Tibial artery (tissue), 4 donors: ENCODE results near the gene NLRP7.

Experiments used
- DNase-seq, 2 donors: peaks; one replicate each; pipeline ENCODE4 v3.0.0-alpha.2; 2019
- H3K27ac ChIP-seq, 2 donors: fragments of 200-600 bp; sonication (generic) in 1 of 2; 1 replicate in 1 of 2; 2 replicates in 1 of 2; pipeline ENCODE4 v1.5.1; 2018 to 2019; ENCODE audit warnings: mild to moderate bottlenecking in 1 of 2
- H3K27me3 ChIP-seq, 2 donors: fragments of 200-600 bp; sonication (generic) in 1 of 2; one replicate each; pipeline versions ENCODE4 v1.5.1 to v1.6.0; 2016 to 2019
- H3K36me3 ChIP-seq, 3 donors: fragments of 200-600 bp; sonication (generic) in 2 of 3; one replicate each; pipeline ENCODE4 v1.5.1; 2016 to 2019; ENCODE audit warnings: mild to moderate bottlenecking in 2 of 3
- H3K4me1 ChIP-seq, 4 donors: fragments of 200-600 bp; sonication (generic) in 2 of 4; 1 replicate in 3 of 4; 2 replicates in 1 of 4; pipeline ENCODE4 v1.5.1; 2016 to 2019
- H3K4me3 ChIP-seq, 2 donors: fragments of 200-600 bp; sonication (generic) in 1 of 2; 1 replicate in 1 of 2; 2 replicates in 1 of 2; pipeline ENCODE4 v1.5.1; 2018 to 2019; ENCODE audit warnings: mild to moderate bottlenecking in 2 of 2
- H3K9me3 ChIP-seq, 3 donors: fragments of 200-600 bp; sonication (generic) in 1 of 3; one replicate each; pipeline ENCODE4 v1.5.1; 2016 to 2019
- intact Hi-C: fragments of 100-400 bp; cut with DNase I; formaldehyde crosslinking; loops from one replicate; pipeline ENCODE4 v1.15.0; 2023; ENCODE audit warnings: low total_unique reads
- TF ChIP-seq, protein P1 (sequence below), 2 experiments: fragments of 200-600 bp in 1 of 2; fragments of 450-650 bp in 1 of 2; IDR thresholded peaks; one replicate each; pipeline ENCODE4 v1.5.1; 2017 to 2019; ENCODE audit warnings: antibody characterized with exemption in 2 of 2, mild to moderate bottlenecking in 1 of 2, moderate library complexity in 1 of 2

NLRP7 gene

DNA sequence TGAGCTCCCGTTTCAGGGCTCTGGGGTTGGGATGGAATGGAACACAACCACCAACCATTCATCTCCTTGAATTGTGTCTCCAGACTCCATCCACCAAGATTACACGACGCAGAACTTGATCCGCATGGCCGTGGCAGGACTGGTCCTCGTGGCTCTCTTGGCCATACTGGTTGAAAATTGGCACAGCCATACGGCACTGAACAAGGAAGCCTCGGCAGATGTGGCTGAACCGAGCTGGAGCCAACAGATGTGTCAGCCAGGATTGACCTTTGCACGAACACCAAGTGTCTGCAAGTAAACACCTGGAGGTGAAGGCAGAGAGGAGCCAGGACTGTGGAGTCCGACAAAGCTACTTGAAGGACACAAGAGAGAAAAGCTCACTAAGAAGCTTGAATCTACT, 57.8 kb downstream of the NLRP7 start:
- intact Hi-C loops: no loop called here
- no peaks in the 10 kb centered on the region for H3K27me3 ChIP-seq
- TF ChIP-seq, protein P1, sequence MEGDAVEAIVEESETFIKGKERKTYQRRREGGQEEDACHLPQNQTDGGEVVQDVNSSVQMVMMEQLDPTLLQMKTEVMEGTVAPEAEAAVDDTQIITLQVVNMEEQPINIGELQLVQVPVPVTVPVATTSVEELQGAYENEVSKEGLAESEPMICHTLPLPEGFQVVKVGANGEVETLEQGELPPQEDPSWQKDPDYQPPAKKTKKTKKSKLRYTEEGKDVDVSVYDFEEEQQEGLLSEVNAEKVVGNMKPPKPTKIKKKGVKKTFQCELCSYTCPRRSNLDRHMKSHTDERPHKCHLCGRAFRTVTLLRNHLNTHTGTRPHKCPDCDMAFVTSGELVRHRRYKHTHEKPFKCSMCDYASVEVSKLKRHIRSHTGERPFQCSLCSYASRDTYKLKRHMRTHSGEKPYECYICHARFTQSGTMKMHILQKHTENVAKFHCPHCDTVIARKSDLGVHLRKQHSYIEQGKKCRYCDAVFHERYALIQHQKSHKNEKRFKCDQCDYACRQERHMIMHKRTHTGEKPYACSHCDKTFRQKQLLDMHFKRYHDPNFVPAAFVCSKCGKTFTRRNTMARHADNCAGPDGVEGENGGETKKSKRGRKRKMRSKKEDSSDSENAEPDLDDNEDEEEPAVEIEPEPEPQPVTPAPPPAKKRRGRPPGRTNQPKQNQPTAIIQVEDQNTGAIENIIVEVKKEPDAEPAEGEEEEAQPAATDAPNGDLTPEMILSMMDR (IDR thresholded peaks at IDR 0.05): no peak
- no peak for DNase-seq
- no peaks in the 10 kb centered on the region for H3K9me3 ChIP-seq
- H3K4me3 ChIP-seq: no peak overlapping the region
- no peaks in the 10 kb centered on the region for H3K4me1 ChIP-seq
- no peaks in the 10 kb centered on the region for H3K36me3 ChIP-seq
- H3K27ac ChIP-seq: no peak overlapping the region

DNA sequence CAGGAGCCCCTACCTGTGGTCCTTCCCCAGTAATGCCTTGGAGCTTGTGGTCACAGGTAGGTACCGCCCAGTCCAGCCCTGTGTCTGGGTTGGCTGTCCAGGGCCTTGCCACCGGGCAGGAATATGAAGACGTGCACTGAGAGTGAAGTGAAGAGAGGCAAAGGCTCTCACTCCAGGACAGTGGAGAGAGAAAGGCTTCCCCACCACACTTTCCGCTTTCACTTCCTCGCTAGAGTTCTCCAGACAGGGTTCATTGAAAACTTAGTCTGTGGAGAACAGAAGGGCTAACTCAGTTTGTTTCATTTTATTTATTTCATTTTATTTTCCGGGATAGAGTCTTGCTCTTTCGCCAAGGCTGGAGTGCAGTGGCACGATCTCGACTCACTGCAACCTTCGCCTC, 59.1 kb downstream of the NLRP7 start:
- H3K4me1 ChIP-seq: no peaks in the 10 kb centered on the region
- TF ChIP-seq, protein P1 (IDR thresholded peaks at IDR 0.05): no peak
- H3K36me3 ChIP-seq: no peaks in the 10 kb centered on the region
- intact Hi-C loops: no loop called here
- H3K27ac ChIP-seq: no peak overlapping the region
- no peak overlapping the region for H3K4me3 ChIP-seq
- no peaks in the 10 kb centered on the region for H3K27me3 ChIP-seq
- no peak for DNase-seq
- H3K9me3 ChIP-seq: no peaks in the 10 kb centered on the region

DNA sequence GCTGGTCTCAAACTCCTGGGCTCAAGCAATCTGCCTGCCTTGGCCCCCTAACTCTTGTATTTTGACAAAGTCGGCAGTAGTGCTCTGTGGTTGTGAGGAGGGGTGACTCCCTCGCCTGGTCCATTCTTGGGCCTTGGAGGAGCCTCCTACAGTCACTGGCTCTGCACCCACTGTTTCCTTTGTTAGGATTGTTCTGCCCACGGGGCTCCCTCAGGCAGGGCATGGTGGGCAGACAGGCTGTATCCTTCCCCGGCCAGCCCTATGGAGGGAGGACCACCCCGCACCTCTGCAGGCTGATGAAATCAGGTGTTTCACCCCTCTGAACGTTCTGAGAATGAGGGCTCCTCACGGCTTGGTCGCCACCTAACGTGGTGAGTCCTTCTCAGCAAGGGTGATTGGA, 64.1 kb downstream of the NLRP7 start:
- DNase-seq: no peak
- no peaks in the 10 kb centered on the region for H3K27me3 ChIP-seq
- no peak overlapping the region for H3K4me3 ChIP-seq
- H3K9me3 ChIP-seq: no peaks in the 10 kb centered on the region
- TF ChIP-seq, protein P1 (IDR thresholded peaks at IDR 0.05): no peak
- no peaks in the 10 kb centered on the region for H3K4me1 ChIP-seq
- no peaks in the 10 kb centered on the region for H3K36me3 ChIP-seq
- intact Hi-C loops: no loop called here
- no peak overlapping the region for H3K27ac ChIP-seq

DNA sequence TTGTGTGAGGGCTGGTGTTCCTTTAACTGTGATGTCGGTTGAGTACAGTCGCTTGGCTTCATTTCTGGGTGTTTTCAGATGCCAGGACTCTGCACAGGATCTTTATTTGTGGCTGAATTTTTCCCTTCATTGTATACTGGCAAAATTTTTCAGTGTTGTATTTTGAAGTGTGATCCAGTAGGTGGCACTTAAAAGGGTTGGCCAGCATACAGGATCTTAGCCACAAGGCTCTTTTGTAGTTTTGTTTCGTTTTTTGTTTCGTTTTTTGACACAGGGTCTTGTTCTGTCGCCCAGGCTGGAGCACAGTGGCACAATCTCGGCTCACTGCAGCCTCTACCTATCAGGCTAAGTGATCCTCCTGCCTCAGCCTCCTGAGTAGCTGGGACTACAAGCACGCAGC, 64.6 kb downstream of the NLRP7 start:
- no peak for DNase-seq
- no peaks in the 10 kb centered on the region for H3K4me1 ChIP-seq
- TF ChIP-seq, protein P1 (IDR thresholded peaks at IDR 0.05): no peak
- no peak overlapping the region for H3K27ac ChIP-seq
- H3K4me3 ChIP-seq: no peak overlapping the region
- no peaks in the 10 kb centered on the region for H3K36me3 ChIP-seq
- intact Hi-C loops: no loop called here
- H3K27me3 ChIP-seq: no peaks in the 10 kb centered on the region
- H3K9me3 ChIP-seq: no peaks in the 10 kb centered on the region

DNA sequence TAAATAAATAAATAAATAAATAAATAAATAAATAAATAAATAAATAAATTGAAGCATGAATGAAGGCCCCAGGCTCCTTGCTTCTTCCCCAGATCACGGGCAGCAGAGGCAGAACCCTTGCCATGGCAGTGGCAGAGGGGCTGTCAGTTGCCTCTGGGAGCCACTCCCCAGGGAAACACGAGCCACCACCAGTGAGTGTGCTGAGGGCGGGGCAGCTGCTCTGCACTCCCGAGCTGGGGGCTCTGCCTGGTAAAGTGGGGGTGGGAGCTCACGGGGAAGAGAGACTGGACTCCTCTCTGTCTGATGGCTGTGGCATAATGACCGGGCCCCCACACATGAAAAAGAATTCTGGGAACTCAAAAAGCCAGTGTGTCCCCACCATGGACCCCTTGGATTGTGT, 65.4 kb downstream of the NLRP7 start:
- DNase-seq: no peak
- H3K36me3 ChIP-seq: no peaks in the 10 kb centered on the region
- H3K4me3 ChIP-seq: no peak overlapping the region
- intact Hi-C loops: no loop called here
- TF ChIP-seq, protein P1 (IDR thresholded peaks at IDR 0.05): no peak
- no peaks in the 10 kb centered on the region for H3K27me3 ChIP-seq
- no peaks in the 10 kb centered on the region for H3K9me3 ChIP-seq
- H3K4me1 ChIP-seq: no peaks in the 10 kb centered on the region
- H3K27ac ChIP-seq: no peak overlapping the region

DNA sequence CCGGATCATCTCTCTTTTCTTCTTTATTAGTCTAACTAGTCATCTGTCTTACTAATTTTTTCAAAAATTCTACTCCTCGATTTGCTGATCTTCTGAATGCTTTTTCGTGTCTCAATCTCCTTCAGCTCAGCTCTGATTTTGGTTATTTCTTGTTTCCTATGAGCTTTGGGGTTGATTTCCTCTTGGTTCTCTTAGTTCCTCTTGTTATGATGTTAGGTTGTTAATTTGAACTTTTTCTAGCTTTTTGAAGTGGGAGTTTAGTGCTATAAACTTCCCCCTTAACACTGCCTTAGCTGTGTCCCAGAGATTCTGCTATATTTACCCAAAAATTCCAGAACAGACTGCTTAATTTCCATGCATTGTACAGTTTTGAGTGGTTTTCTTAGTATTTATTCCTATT, 69.9 kb downstream of the NLRP7 start:
- Histone ChIP-seq H3K9me3 (no peaks in the 10 kb centered on the region), H3K27ac (no peak overlapping the region), H3K4me3 (no peak overlapping the region), H3K36me3 (no peaks in the 10 kb centered on the region), H3K4me1 (no peaks in the 10 kb centered on the region), H3K27me3 (no peaks in the 10 kb centered on the region)
- TF ChIP-seq, protein P1 (IDR thresholded peaks at IDR 0.05): no peak
- DNase-seq: no peak
- intact Hi-C loops: no loop called here
